Stimulated activated CD8-positive, alpha-beta memory T cell treated with anti-CD3 and anti-CD28 coated beads, Interleukin-12 subunit alpha, Interleukin-12 subunit beta, amount 100 ng/mL, for 4 hours (primary cell): ENCODE results near the gene ETS1.

Source experiments
- DNase-seq: peaks from one replicate; pipeline ENCODE4 v3.0.0-alpha.2; 2020; ENCODE audit warnings: low read depth

Gene ETS1

GRCh38 chr11:128593281-128593680, 5.9 kb upstream of the ETS1 start:
- DNase-seq, result no peak

GRCh38 chr11:128592454-128592853, 5.1 kb upstream of the ETS1 start:
- DNase-seq, result no peak

GRCh38 chr11:128590587-128590986, 3.2 kb upstream of the ETS1 start:
- DNase-seq, result no peak

GRCh38 chr11:128589998-128590397, 2.6 kb upstream of the ETS1 start:
- no peak for DNase-seq

DNA sequence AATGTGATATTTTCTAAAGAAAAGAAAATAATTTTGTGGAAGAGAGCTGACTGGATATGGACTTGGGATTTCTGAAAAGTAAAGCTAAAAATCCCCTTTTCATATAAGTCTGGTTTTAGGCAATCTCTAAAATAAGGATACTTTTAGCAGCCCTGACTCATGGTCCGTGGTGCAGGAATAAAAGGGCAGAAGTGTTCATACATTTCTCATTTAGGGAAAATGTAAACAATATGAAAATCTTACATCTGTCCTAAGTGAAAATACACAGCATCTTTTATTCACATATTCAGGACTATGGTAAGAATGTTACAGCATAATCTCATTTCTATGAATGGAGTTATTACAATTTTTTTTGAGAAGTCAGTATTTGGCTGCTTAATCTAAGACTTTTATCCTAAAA, 735 bp upstream of the ETS1 start:
- DNase-seq, result no peak

- no peak for DNase-seq
Observed at GRCh38 chr11:128586689-128587088, 669 bp downstream of the ETS1 start.

- no peak for DNase-seq
Observed at GRCh38 chr11:128585498-128586238, 1.7 kb downstream of the ETS1 start.

DNA sequence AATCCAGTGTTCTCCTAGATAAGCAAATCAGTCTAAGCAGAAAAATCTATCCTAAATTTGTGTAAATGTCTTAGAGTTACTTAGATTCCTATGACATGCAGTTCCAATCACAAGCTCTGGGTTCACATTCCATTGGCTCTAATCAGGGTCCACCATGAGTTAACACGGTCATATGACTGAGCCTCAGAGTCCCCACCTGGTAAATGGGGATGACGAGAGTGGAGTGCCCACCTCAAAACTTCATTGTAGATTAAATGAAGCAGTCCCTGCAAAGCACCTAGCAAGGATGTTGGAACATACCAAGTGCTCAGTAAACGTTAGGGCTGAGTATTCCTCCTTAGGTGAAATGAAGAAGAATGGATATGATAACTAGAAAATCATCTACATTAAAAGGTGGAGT, 3.1 kb downstream of the ETS1 start:
- DNase-seq, result no peak

DNA sequence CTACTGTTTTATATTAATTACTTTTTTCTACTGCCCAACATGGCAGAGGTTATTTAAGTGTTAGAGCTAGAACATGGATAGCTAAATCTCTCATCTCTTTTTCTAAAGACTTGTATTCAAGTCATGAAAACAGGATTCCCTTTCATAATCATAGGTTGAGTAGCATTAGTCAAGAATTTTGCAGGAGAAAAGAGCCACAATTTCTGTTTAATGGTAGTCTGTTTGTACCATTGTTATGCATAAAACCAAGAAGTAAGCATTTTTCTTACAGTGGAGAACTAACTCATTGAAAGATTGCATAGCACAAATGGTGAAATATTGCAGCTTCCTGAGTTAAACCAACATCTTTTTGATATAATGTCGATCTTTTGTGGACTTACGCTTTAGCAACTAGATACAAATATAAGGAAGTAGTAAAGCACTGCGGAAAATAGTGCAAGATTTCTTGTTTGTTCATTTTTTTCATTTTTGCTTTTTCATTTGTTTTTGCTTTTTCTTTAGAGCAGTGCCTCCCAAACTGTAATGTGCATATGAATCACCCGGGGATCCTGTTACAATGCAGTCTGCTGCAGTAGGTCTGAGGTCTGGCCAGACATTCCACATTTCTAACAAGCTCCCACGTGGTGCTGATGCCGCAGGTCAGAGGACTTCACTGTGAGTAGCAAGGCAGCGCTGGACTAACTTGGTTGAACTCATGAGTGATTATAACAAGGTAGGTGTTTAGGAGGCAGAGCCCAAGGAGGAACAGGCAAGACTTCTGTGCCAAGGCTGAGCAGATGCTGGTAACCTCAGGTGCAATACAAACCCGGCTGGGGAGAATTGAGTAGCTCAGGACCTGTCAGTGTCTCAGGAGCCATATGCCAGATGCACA, 4.6 kb downstream of the ETS1 start:
- no peak for DNase-seq

DNA sequence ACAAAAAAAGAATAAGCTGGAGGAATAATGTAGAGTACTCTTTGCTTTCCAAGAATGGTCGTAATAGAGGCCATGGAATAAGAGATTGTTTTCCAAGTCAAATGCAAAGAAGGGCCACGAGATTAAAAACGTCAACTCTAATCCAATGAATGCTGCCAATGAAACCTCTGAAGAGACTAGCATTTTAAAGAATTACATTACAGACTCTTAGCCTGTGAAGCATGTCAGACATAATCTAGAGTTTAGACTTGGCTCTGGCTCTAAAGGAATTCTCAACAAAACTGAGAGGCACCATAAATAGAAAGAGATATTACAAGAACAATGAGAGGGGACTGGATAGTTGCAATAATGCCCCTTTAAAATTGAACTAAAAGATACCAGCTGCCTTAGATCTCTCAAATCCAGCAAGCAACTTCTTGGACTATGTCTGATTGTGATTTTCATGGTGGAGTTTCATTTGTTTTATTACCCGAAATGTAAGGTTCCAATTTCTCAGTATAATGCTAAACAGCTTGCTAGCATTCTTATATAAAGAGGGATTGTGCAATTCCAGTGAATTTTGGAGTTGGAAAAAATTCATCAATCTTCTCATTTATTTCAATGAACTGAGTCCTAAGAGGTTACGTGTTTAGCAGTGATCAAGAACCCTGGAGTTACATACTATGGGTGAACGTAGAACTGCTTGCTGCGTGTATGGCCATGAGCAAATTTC, 5.6 kb downstream of the ETS1 start:
- DNase-seq, result no peak

DNA sequence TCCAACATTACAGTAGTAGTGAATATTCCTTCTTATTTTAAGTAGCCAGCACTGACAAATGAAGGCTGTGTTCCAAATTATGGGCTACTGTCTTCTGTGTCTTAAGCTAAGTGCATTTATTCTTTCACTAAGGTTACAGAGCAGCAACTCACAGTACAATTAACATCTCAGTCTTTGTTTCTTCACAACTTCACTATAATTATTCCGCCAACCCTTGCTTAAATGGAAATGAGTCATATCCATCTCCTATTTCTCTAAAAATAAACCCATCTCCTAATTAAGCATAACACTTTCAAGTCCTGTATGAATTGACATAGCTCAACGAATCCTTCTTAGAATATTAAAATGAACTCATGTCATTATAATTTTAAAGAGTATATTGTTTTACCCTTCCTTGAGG, 6.7 kb downstream of the ETS1 start:
- no peak for DNase-seq

GRCh38 chr11:128579798-128580504, 7.4 kb downstream of the ETS1 start:
- no peak for DNase-seq

DNA sequence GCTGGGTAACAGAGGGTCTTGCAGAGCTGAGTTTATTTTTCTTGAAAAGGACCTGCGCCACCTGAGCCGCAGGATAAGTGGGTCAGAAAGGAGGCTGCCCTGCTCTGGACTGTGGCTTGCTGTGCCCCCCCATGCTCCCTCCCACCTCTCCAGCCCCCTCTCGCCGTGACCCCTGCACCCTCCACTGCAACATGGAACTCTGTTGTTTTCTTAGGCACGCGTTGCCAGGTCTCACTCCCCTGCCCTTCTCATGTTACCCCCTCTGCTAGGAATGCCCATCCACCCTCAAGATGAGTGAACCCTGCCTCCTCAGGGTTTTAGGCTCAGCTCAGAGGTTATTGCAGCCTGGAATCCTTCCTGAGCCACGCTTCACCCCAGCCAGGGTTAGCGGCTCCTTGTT, 10.8 kb downstream of the ETS1 start:
- DNase-seq, result no peak

DNA sequence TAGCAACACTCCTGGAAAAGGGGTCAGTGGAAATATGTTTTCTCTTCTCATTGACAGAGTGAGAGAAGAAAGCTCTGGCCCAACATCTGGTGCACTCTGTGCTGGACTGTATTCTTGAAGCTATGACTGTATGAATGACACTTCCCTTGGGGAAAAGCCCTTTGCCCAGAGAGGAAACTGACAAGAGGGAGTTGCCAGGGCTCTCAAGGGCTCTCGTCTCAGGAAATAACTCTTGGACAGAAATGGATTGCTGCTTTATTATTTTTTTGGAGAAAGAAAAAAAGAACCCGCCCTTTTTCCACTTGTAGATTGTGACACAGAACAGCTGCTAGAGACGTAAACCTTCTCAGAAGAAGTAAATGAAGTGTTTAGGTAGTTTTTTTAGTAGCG, 11.4 kb downstream of the ETS1 start:
- no peak for DNase-seq

- no peak for DNase-seq
Observed at GRCh38 chr11:128575174-128575960, 12.0 kb downstream of the ETS1 start.

- DNase-seq, result no peak
Observed at GRCh38 chr11:128574576-128575011, 12.8 kb downstream of the ETS1 start.

DNA sequence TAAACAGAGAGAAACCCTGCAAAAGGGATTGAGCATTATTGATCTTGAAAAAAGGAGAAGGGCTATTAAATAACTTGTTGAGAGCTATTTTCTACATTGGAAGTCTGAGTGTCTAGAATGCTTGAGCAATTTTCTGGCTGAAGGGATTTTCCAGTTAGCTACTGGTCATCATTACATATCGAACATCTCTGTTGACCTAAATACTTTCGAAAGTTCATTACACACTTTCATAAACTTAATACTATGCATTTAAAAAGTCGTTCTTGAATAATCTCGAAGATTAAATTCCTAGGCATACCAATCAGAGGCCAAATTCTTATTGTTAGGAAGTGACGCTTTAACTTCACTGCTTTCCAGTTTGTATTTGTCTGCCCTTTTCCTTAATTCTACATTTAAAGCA, 13.7 kb downstream of the ETS1 start:
- no peak for DNase-seq

GRCh38 chr11:128572965-128573364, 14.4 kb downstream of the ETS1 start:
- DNase-seq, result no peak

- no peak for DNase-seq
Observed at GRCh38 chr11:128570632-128571031, 16.7 kb downstream of the ETS1 start.

DNA sequence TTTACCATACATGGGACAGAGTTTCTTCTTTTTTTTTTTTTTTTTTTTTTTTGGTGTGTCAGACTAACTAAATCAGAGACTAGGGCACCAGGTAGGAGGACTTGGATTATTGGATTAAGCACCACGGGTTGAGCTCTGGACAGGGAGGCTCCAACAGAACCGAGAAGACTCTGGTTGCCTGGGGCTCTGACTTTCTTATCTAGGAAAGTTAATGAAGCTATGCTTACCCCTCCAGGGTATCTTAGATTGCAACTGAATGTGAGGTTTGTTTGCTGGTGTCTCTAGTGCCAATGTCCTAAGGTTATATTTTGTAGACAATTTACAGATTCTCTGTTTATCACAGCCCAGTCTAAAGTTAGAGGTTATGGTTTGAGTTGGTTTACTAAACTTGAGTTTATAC, 18.1 kb downstream of the ETS1 start:
- no peak for DNase-seq

DNA sequence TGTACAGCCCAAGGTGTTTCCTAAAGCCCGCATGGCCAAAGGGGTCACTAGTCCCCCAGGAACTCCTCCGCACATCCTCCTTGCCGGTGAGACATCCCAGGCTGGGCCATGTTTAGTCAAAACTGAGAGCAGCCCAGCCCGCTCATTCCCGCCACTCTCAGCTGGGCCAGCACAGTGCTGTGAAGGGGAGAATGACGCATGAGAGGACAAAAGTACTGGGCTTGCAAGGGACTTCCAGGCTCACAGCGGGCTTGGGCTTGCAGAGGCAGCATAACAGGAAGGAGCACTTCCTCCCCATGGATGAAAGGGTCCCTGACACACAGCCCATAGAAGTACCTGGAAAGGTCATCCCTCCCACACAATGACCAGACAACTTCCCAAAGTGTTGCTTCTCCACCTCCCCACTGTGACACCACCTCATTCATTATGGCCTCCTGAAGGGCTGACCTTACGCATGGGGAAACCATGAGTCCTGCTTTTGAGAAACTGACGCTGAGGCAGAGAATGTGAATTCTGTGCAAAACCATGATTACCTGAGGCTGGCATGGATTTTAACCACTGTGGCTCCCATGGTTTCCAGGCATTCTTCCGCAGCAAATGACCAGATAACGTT, 19.1 kb downstream of the ETS1 start:
- no peak for DNase-seq
